ENCODE results near the gene ERN1. TPM values are rescaled to one million over a fixed set of nuclear protein-coding genes. Genes with fewer than 3 reads are reported as not detected.

Gene ERN1
- total and polyA plus RNA-seq, 2 of the 8 experiments (the other 6 are each of a cell fraction or from before 2014, with no cell fraction given): 1.8 to 3.9 TPM

- CTCF ChIA-PET (ENCODE audit: partially characterized antibody): interaction anchor here (1.2 to 4.9 kb wide), 6 partner anchors 9 to 84 kb away, joined by 3 to 25 read pairs (median 8); partner anchors contain the start of gene CSHL1
- no peak overlapping the region for H3K14ac ChIP-seq (ENCODE audit: insufficient read length)
- no peak overlapping the region for H3K18ac ChIP-seq (ENCODE audit: extremely low read depth, low read length)
- no peak overlapping the region for H4K5ac ChIP-seq (ENCODE audit: insufficient read length, low read depth, low read length)
- no peak overlapping the region for H3K4me2 ChIP-seq (ENCODE audit: insufficient read depth in 1 of 2, low read depth in 2 of 2, low read length in 2 of 2)
- H2BK12ac ChIP-seq (ENCODE audit: low read depth, low read length): no peak overlapping the region
- H3K4me1 ChIP-seq (replicated peaks in 1 of 4; ENCODE audit: control insufficient read depth in 3 of 4, insufficient read depth in 4 of 4, low read length in 3 of 4): peaks cover 3 to 14% (median 4%) of the 10 kb centered on the region in 4 experiments
- no peak overlapping the region for H2AK5ac ChIP-seq (ENCODE audit: low read depth, low read length)
- DNase-seq (ENCODE audit: low read depth in 1 of 2, low spot score in 2 of 2): no peak
- no peak overlapping the region for H2BK15ac ChIP-seq (ENCODE audit: low read length)
- no peaks in the 10 kb centered on the region for H3K79me1 ChIP-seq (ENCODE audit: low read depth, low read length)
- no peak for FAIRE-seq
- H2BK5ac ChIP-seq (ENCODE audit: low read depth, low read length): no peak overlapping the region
- H3K4ac ChIP-seq (replicated peaks; ENCODE audit: insufficient read length, low read depth, low read length): no peak overlapping the region
- no peaks in the 10 kb centered on the region for H3K79me2 ChIP-seq (ENCODE audit: control insufficient read depth in 1 of 2, insufficient read depth in 2 of 2, low read length in 2 of 2)
- POLR2A ChIA-PET (ENCODE audit: partially characterized antibody): no interaction called here
- H2AFZ ChIP-seq (ENCODE audit: low read length): no peak overlapping the region
- H3K9ac ChIP-seq (replicated peaks in 1 of 4; ENCODE audit: extremely low read depth in 1 of 4, low read depth in 3 of 4, low read length in 3 of 4): no peak overlapping the region
- no peak overlapping the region for H3K23ac ChIP-seq (ENCODE audit: insufficient read length)
- H3K27me3 ChIP-seq (replicated peaks in 1 of 4; ENCODE audit: control insufficient read depth in 3 of 4, extremely low read depth in 1 of 4, insufficient read depth in 3 of 4, low read length in 3 of 4): peaks cover 0 to 28% (median 18%) of the 10 kb centered on the region in 4 experiments; a peak in 5 of 7 replicates
- 98% methylated on average over 5 of the region's 5 CpGs; no CpG with 5 or more reads in 1 of the 2 experiments for WGBS, 2 experiments (ENCODE audit: extremely low coverage in 1 of 2, insufficient coverage in 1 of 2, insufficient read length in 1 of 2, insufficient replicate concordance in 2 of 2, low coverage in 1 of 2, low lambda C conversion rate in 2 of 2, missing lambda C conversion rate in 1 of 2)
- H4K20me1 ChIP-seq (replicated peaks in 1 of 2; ENCODE audit: control insufficient read depth in 1 of 2, insufficient read depth in 2 of 2, low read length in 2 of 2): peaks cover 0 to 5% of the 10 kb centered on the region in 2 experiments
- no peak overlapping the region for H4K91ac ChIP-seq (replicated peaks; ENCODE audit: insufficient read length, low read length)
- H3K27ac ChIP-seq (ENCODE audit: low read depth, low read length): no peak overlapping the region
- no peak overlapping the region for H2BK120ac ChIP-seq (replicated peaks; ENCODE audit: low read depth, low read length)
- no peaks in the 10 kb centered on the region for H3K36me3 ChIP-seq (ENCODE audit: control insufficient read depth in 2 of 4, insufficient read depth in 4 of 4, low read length in 3 of 4)
- H3K23me2 ChIP-seq (ENCODE audit: low read depth, low read length): peaks cover 12% of the 10 kb centered on the region; the same call in 1 of the 2 replicates
- no peaks in the 10 kb centered on the region for H3K9me3 ChIP-seq (ENCODE audit: insufficient read depth in 2 of 2, low read depth in 1 of 2, low read length in 1 of 2)
- no peak overlapping the region for H3K56ac ChIP-seq (replicated peaks; ENCODE audit: insufficient read length, low read depth, low read length)
- no peak overlapping the region for H4K8ac ChIP-seq (ENCODE audit: extremely low read depth, insufficient read depth, low read length)
- H2BK20ac ChIP-seq (ENCODE audit: low read length): no peak overlapping the region
- no peak overlapping the region for H3K4me3 ChIP-seq (ENCODE audit: extremely low read depth in 1 of 4, insufficient read depth in 2 of 4, low read depth in 3 of 4, low read length in 4 of 4)
- TF ChIP-seq KDM1A (IDR thresholded peaks at IDR 0.05; ENCODE audit: borderline replicate concordance, low read length) (no peak), FOSL1 (IDR thresholded peaks at IDR 0.05; ENCODE audit: insufficient read depth, low read depth, low read length) (no peak), GTF2F1 (IDR thresholded peaks at IDR 0.05; ENCODE audit: borderline replicate concordance, low read depth, low read length) (no peak), SIRT6 (IDR thresholded peaks at IDR 0.05; ENCODE audit: low read length) (no peak), RXRA (IDR thresholded peaks at IDR 0.05; ENCODE audit: insufficient read depth, low read depth, low read length) (no peak), SIN3A (conservative IDR thresholded peaks at IDR 0.05 in 1 of 2, IDR thresholded peaks at IDR 0.05 in 1 of 2; ENCODE audit: low read depth in 1 of 2, low read length in 2 of 2) (no peak), EGR1 (IDR thresholded peaks at IDR 0.05; ENCODE audit: borderline replicate concordance, low read depth, low read length) (no peak), PHF8 (conservative IDR thresholded peaks at IDR 0.05; ENCODE audit: low read depth, low read length) (no peak), MAX (IDR thresholded peaks at IDR 0.05) (no peak), TAF1 (IDR thresholded peaks at IDR 0.05; ENCODE audit: low read depth, low read length) (no peak), GABPA (IDR thresholded peaks at IDR 0.05; ENCODE audit: borderline replicate concordance, insufficient read depth, low read length) (no peak), CHD2 (IDR thresholded peaks at IDR 0.05; ENCODE audit: low read length) (no peak), TEAD4 (IDR thresholded peaks at IDR 0.05; ENCODE audit: low read depth, low read length) (no peak)
- TF ChIP-seq, protein P1, sequence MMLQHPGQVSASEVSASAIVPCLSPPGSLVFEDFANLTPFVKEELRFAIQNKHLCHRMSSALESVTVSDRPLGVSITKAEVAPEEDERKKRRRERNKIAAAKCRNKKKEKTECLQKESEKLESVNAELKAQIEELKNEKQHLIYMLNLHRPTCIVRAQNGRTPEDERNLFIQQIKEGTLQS (IDR thresholded peaks at IDR 0.05; ENCODE audit: insufficient read depth, low read depth, low read length): no peak
Measured at GRCh38 chr17:63995626-63996025, 134.3 kb downstream of the ERN1 start.
